ENCODE measurements around the gene AUTS2.

Gene AUTS2

DNA sequence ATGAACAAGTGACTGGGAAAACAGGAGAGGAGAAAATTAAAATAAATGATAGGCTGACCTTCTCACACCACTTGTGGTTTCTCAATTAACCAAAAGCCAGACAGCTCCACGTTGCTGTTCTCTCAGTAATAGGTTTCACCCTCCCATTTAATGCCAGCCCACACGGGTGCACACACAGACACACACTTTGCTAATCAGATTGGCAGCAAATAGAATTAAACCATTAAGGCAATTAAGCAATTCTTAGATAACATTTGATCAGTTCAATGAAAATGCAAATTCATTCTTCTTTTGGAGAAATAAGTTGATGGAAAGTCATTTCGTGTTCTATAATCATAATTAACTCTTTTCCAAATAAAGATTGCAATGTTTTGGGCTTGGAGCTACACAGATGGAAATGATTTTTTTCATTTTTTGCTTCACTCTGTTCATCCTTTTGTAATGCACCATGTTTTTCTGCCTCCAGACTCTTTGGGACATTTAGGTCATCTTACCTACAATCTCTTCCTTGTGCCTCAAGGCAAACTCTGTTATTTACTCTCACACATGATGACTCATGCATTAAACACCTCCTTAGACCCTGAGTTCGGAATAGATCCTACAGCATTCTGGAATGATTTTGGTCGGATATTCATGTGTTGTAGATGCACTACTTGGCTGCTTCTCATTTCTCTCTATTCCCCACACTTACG, 700.7 kb downstream of the AUTS2 start:
- DNase-seq = no peak

DNA sequence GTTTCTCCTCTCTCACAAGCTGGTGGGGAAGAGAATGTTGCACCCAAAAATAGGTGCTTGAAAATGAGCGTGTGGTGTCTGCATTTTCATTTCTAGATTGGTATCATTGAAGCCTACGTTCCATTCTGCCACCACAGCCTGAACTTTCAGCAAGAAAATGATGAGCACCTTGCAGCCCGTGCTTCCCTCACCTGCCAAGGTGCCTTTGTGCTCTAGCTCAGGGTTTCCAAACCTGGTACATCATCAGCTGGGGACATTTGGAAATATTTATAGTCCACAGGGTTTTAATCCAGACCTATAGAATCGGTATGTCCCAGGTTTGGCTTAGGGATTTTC, 701.2 kb downstream of the AUTS2 start:
- no peak for DNase-seq

DNA sequence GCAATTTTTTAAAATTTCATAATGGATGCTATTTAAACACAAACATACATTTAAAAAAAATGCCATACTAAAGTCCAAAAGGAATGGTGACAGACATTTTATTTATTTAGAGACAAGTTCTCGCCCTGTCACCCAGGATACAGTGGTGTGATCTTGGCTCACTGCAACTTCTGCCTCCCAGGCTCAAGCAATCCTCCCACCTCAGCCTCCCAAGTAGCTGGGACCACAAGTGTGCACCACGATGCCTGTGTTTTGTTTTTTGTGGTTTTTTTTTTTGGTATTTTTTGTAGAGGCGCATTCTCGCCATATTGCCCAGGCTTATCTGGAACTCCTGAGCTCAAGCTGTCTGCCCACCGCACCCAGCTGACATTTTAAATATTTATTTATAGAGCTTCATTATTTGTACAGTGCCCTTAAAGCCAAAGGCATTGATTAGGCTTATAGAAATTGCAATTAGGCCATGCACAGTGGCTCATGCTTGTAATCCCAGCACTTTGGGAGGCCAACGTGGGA, 703.5 kb downstream of the AUTS2 start:
- DNase-seq = no peak

DNA sequence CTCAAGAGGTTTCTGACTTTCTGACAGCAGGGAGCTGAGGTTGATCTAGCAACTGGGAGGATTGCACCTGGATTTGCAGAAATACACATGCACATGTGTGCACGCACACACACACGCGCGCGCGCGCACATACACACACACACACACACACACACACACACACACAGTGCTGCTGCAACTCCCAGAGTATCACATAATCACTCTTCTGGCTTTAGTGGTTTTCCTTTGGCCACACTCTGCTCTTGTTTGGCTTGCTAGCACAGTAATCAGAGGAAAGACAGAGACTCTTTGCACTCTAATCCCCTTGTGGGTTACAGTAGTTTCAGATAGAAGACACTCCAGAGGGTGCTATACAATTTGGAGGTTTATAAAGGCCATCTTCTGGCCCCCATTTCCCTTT, 705.0 kb downstream of the AUTS2 start:
- no peak for DNase-seq

DNA sequence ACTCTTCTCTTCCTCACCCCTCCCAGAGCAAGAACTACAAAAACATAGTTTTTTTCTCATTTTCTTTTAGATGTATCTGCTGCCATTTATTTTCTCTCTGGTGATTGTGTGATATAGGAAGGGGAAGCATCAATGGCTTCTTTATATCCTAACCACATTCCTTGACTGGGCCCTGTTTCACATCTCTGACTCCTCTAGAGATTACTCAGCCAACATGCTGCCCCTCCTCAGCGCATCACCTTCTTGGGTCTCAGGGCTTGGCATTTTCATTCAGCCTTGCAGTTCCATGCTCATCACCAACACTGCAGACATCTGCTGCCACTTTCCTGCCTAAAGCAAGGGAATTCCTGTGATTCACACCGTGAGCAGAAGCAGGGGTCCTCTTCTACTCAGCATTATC, 705.5 kb downstream of the AUTS2 start:
- DNase-seq = no peak

DNA sequence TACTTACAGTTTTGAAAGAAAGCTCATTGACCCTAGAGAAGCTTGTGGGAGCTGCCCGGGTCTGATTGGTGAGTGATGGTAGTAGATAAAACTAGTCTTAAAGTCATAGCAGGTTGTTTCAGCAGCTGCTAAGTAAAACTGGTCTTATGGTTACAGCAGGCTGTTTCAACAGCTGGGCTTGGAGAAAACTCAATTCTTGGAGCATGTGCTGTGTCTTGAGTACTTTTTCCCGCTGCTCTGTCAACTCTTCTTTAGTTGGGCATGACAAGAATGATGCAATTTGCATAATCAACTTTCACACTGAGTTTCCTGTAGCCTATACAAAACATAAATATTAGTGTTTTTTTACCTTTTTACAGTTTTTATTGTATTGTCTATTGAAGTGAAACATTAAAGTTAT, 707.9 kb downstream of the AUTS2 start:
- no peak for DNase-seq

DNA sequence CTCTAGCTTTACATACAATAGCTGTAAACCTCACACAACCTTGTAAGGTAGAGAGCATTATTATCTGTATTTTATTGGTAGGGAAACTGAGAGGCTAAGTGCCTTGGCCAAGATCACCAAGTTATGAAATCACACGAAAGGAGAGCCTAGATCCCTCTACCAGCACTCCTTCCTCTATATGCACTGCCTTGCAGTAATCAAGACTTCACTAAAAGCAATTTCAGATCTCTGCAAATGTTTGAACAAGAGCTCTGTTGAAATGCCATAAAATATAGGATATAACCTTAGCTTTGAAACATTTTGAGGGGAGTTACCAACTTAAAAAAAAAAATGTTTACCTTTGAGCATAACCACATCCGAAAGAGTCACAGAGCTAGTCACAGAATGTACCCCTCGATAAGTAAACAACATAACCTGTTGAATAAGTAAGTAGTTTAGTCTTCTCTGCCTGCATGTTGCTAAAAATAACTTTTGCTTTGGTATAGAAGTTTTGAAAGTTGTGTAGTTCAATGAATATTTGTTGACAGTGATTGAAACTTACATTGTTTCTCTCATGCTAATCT, 709.4 kb downstream of the AUTS2 start:
- no peak for DNase-seq

DNA sequence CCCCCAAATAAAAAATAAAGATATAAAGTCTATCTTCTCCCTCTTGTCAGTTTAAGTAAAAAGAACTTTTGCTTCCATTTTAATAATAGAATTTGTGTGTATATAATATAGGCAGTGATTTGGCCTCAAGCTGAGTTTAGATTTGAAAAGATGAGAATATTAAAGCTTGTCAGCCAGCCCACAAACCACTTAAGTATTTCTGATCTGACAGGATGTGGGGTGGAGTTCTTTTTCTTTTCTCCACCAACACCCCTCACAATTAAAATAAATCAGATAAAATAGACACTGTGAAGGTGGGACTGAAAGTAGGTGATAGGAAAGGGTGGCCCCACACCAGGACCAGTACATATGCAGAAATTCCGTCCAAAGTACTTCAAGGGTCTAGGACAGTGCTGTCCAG, 714.1 kb downstream of the AUTS2 start:
- no peak for DNase-seq

DNA sequence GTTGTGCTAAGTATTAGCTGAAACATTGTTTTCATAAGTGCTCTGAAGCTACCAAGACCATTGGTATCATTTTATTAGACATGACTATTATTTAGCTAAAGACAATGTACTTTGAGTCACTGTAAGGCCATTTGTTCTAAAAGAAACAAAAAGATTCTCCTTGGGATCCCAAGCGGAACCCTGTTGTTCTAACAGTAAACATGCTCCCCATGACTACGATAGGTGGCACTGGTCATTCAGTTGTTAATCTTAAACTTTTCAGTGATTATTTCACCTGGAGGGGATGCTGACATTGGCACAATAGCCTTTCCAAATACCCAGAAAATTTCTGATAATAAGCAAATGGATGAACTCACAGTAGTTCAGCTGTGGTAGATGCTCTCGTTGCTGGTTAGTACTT, 715.0 kb downstream of the AUTS2 start:
- DNase-seq = no peak

DNA sequence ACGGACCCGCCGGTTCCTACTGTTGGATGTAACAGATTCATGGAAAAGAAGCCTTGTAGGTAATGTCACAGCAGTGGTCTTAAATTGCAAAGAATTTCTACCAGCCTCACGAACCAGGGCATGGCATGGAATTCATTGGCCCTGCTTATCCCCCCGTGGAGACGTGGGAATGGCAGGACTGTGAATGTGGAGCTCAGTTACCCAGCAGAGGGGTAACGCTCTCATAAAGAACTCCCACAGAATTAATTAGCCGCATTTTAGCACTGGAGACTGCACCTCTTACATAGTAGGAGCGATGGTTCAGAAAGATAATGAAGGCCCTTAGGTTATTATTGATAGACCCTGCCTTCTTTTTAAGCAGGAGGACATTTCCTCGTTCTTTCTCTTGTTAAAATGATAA, 715.4 kb downstream of the AUTS2 start:
- no peak for DNase-seq

DNA sequence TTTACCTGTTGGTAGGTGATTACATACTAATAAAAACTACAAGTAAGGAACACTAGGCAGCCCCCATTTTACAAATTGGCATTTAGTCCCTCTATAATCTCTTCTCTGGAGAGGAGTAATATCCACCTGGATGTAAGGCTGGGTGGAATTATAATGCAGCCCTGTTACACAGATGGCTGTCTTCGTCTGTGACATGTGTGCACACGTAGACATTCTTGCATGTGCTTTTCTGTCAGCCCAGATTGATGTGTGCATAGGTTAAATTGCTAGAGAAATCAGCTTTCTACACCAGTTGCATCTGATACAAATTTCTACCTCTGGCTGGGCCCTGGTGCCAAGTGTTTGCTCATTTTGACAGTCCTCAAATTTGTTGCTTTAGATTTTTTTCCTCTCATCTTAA, 715.9 kb downstream of the AUTS2 start:
- DNase-seq = no peak

DNA sequence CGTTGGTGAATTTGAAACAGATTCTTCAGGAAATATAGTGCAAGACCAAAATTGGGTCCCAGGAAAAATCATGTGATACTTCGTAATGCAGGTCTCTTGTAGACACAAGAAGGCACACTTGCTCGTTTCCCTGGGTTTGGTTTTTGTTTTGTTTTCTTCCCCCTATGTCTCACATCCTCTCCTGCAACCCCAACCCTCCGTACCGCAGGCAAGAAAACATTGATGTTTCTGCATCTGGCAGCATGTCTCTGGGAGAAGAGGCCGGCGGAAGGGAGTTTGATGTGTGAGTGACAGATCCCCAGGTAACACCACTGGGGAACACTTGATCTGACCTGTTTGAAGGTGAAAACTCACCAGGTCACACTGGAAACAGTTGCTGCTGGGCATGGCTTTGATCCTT, 718.5 kb downstream of the AUTS2 start:
- peak; percentile 4 for DNase-seq

DNA sequence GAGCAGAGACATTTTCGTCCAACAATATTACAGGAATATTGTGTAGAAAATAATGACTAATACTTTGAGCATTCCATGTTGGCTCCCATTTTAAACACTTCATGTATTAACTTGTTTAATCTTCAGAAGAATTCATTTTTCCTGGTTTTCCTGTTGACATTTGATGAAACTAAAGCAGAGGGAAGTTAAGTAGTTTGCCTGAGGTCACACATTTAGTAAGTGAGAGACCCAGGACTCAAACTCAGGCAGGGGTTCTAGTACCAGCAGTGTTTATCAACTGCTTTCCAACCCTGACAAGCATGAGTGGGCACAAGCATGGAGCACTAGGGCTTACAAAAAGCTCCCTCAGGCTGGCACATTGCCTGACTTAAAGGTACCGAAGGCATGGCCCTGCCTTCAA, 719.1 kb downstream of the AUTS2 start:
- DNase-seq = no peak

DNA sequence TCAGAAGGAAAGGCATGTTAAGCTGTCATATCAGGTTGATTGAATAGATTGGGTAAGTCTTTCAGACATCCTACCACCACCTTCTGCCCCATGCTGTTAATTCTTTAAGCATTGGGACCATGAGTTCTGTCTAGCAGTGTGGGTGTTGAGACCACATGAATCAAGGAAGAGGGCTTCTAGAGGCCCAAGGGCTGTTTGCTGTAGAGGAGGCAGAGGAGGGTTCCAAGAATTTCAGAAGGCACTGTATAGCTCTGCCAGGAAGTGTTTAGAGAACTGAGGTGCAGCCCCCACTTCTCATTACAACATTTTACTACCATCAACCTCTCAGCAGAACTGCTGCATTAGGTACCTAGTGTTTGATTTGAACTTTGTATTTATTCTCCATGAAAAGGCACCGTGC, 720.2 kb downstream of the AUTS2 start:
- no peak for DNase-seq

DNA sequence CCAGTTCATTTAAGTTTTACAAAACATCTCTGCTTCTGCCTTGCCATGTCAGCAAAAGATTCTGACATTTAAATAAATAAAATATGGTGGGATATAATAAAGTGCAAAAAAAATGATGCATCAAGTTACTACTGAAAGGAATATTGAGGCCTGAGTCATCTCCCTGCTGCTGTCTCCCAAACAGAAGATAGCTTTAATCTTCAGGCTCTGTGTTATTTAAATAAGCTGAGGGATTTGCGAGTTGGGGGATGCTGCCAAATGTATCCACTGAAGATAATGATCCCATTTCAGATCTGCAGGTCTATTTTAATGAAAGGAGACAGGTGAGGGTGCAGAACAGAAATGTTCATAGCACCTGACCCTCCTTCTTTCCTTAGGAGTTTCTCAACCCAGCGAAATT, 720.8 kb downstream of the AUTS2 start:
- no peak for DNase-seq

DNA sequence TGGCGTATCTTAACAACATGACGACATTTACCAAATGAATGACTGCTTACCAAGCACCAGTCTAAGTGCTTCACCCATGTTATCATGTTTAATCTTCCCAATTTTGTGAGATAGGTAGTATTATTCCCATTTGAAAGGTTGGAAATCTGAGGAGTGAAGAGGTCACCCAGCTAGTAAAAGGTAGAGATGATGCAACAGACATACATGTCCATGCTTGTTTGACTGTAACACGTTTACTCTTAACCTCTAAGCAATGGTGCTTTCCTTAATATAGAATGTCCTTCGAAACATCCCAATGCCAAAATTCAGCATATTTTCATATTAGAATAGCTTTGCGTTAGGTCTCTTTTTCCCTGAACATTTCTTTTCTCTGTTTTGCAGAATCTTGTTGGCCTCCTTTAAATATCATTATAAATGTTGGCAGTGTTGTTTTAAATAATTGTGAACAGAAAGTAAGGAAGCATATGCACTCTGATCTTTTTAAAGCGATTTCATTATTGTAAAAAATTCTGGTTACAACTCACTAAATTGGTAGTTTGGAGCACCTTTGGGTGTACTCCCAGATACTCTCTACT, 722.8 kb downstream of the AUTS2 start:
- DNase-seq = no peak

DNA sequence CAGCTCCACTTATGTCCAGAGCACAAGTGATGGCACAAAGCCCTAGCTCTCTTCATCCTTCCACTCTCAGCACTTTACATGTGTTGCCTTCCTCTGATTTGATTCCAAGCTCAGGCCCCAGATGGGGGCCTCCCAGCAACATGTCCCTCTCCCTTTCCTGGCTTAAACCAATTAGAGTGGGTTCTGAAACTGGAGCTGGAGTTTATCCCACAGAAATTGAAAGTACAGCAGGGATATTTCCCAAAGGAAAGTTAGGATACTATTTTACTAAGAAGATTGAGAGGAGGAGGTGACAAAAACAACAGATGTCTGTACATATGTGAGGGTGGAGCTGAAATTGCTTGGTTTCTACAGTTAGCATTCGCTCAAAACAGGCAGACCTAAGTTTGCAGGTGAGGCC, 724.6 kb downstream of the AUTS2 start:
- DNase-seq = no peak

DNA sequence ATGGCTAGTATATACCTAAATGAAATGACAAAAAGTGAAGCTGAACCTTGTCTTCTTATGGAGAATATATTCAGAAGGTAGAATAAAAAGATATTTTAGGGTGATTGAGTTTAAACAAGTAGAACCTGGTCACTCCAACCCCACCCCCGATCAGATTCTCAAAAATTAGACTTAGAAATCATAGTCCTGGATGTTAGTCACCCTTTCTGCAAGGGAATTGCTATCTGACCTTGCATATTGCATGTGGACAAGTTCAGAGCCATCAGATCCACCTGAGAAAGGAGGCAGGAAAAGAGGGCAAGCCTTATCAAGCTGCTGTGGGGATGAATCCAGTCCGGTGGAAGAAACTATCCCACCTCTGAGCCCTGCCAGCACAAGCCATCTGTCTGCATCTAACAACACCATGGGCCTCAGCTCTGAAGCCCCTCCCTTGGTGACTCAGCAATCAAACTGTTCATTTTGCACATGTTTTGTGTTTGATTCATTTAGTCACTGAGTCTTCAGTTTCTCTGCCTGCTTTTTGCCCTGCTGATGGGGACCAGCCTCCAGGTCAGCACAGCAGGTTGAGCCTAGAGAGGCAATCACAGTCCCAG, 727.3 kb downstream of the AUTS2 start:
- no peak for DNase-seq

DNA sequence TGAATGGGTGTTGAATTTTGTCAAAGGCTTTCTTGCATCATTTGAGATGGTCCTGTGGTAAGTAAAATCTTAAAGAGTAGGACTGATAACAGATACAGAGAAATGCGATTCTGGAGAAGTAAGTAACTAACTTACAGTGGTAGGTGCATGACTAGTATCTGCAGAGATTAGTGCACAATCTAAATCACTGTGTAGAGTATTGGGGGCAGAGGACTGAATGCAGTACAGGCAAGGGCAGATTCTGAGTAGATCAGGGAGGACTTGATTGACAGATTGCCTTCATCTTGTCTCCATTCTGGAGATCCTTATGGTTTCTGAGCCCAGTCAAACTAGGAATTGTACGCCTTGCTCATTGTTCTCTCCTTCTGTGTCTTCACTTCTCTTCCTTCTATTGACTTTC, 736.0 kb downstream of the AUTS2 start:
- no peak for DNase-seq

DNA sequence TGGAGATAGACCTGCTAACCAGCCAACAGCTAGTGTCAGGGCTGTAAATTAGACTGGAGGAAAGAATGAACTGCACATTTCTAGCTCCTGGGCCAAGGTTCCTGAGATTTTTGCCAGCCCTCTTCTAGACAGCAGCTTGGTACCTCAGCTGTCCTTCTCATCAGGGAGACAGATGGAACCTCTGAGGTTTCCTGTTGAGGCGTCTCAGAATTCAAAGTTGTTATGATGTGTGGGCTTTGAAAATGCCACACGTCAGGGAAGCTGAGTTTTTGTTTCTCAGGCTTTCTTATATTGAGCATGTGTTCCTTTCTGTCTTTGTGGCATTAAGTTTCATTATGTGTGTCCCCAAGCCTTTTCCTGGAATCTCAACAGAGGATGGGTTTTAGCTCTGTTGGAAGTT, 736.6 kb downstream of the AUTS2 start:
- DNase-seq = peak; percentile 21

DNA sequence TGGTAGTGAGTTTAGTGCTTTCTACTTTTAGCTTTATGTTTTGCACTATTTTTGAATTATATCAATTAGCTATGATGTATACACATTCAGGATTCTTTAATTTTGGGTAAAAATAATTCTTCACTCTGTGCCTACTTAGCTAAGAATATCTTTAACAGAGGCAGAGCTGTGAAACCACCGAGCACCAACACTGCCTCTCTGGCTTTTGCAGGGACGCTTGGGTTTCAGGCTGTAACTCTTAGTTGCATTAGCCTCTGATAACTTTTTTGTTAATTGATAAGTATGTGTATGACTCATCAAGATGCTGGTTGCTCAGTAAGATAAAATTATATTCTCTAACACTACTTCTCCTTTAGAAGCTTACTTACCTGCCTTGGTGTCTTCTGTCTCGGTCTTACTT, 738.3 kb downstream of the AUTS2 start:
- DNase-seq = no peak

DNA sequence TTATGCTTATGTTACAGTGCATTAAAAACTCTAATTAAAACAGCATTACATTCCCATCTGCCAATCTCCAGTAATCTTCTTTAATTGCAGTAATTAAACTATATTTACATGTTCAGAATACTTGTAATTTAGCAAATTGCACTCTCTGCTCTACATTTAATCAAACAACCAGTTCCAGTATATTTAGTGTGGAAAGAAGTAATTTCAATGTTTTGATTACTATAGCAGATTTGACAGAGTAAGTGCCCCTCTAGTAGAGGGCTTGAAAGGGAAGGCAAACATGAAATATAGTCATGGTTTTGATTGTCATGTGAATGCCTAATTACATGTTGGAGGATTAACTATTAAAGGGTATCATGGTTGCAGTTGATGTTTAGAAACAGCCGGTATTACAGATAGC, 739.7 kb downstream of the AUTS2 start:
- DNase-seq = no peak

DNA sequence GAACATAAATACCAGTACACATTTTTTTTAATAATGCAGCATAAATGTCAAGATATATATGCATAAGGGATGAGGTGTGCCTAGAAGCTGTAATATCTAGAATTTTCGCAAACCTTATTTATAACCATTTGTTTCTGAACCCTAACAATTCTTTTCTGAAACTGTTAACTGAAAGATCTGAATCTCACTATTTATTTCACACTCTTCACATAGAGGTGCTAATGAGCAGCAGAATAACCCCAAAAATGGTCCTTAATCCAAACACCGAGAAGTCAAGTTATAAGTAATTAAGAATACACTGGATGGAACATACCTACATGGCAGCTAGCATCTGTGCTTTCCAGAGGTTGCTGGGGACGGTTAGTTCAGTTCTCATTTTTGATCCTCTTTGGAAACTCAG, 742.0 kb downstream of the AUTS2 start:
- DNase-seq = no peak

DNA sequence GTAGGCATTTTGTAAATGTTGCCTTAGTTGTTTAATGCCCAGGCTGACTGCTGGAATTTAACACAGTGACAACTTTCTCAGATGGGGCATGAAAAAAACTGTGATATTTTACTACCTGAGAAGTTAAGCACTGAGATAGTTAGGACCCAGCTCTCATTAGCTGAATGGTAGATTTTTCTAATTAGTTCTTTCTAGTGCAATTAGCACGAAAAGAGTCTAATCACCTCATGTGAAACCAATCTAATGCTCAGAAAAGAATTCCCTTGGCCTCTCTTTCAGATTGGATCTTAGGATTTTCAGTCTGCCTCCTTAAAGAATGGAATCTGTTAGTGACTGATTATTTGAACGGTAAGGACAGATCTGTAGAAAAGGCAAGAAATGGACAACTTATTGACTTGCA, 743.2 kb downstream of the AUTS2 start:
- DNase-seq = no peak

DNA sequence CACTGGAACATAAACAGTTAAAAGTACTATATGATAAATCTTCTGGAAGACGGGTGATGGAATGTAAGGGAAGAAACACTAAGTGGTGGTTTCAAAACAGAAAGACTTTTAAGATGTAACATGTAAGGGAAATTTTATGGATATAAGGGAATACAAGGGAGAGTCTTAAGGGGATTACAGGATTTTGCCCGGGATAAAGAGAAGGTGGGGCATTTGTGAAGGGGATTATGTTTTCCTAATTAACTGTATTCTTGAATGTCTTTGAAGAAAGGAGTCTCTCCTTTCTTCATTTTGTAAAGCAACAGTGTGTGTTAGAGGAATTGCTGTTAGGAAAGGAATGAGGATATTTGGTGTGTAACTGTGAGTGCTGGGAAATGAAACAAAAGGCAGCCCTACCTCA, 745.2 kb downstream of the AUTS2 start:
- DNase-seq = no peak

Data from activated CD4-positive, alpha-beta T cell treated with anti-CD3 and anti-CD28 coated beads, Interleukin-2, amount 50 U/mL, for 16 hours (primary cell).